Stimulated activated CD4-positive, alpha-beta T cell treated with anti-CD3 and anti-CD28 coated beads, TNF-alpha, amount 100 ng/mL, for 1 hour (primary cell): ENCODE measurements around the gene PDZD7.
"Not testable (repeated sequence)": the region's sequence is repeated elsewhere in the genome, so short reads cannot be mapped to it uniquely, and the experiment has no call there.

ENCODE experiments used
- DNase-seq, 3 donors: peaks; one replicate each; pipeline ENCODE4 v3.0.0-alpha.2; 2020; ENCODE audit warnings: low read depth in 3 of 3, low spot score in 1 of 3

Gene PDZD7

GRCh38 chr10:101041252-101041761 lies 10.4 kb upstream of the PDZD7 start:
- peak; percentile 38 to 54 (median 46) for DNase-seq

GRCh38 chr10:101040851-101041250 lies 9.9 kb upstream of the PDZD7 start:
- DNase-seq, result no peak

- DNase-seq, result no peak
Measured at GRCh38 chr10:101040061-101040460, 9.1 kb upstream of the PDZD7 start.

GRCh38 chr10:101038484-101038883 lies 7.6 kb upstream of the PDZD7 start:
- DNase-seq, result no peak

GRCh38 chr10:101036726-101037125 lies 5.8 kb upstream of the PDZD7 start:
- no peak for DNase-seq

- DNase-seq, result no peak
Measured at GRCh38 chr10:101035916-101036702, 5.2 kb upstream of the PDZD7 start.

- no peak for DNase-seq
Measured at GRCh38 chr10:101035314-101035713, 4.4 kb upstream of the PDZD7 start.

- not testable (repeated sequence) for DNase-seq
Measured at GRCh38 chr10:101034404-101034803, 3.5 kb upstream of the PDZD7 start.

GRCh38 chr10:101033276-101033675 lies 2.3 kb upstream of the PDZD7 start:
- no peak for DNase-seq

- DNase-seq, result peak in 2 of 3 donors; percentile 34 to 45
Measured at GRCh38 chr10:101032637-101033224, 1.8 kb upstream of the PDZD7 start.

GRCh38 chr10:101031796-101032636 lies 1.1 kb upstream of the PDZD7 start:
- DNase-seq, result peak; percentile 37 to 53 (median 53)

- DNase-seq, result no peak
Measured at GRCh38 chr10:101030496-101031127, 317 bp downstream of the PDZD7 start.

- DNase-seq, result no peak
Measured at GRCh38 chr10:101029520-101030295, 1.2 kb downstream of the PDZD7 start.

GRCh38 chr10:101028446-101029337 lies 2.2 kb downstream of the PDZD7 start:
- no peak for DNase-seq

GRCh38 chr10:101027106-101027720 lies 3.7 kb downstream of the PDZD7 start:
- DNase-seq, result no peak

GRCh38 chr10:101022967-101023705 lies 7.8 kb downstream of the PDZD7 start:
- DNase-seq, result no peak

GRCh38 chr10:101021692-101022251 lies 9.2 kb downstream of the PDZD7 start:
- DNase-seq, result no peak

- no peak for DNase-seq
Measured at GRCh38 chr10:101021239-101021638, 9.7 kb downstream of the PDZD7 start.
